HG02884 (cell line): Measurements from ENCODE around the gene RHOF.

Experiments used
- ATAC-seq: cut with Tn5 transposase; IDR thresholded peaks from one replicate; pipeline ENCODE4 v1.9.1; 2021; ENCODE audit warnings: mild to moderate bottlenecking, moderate library complexity; ENCODE audit not compliant: unreplicated experiment

Gene RHOF

DNA sequence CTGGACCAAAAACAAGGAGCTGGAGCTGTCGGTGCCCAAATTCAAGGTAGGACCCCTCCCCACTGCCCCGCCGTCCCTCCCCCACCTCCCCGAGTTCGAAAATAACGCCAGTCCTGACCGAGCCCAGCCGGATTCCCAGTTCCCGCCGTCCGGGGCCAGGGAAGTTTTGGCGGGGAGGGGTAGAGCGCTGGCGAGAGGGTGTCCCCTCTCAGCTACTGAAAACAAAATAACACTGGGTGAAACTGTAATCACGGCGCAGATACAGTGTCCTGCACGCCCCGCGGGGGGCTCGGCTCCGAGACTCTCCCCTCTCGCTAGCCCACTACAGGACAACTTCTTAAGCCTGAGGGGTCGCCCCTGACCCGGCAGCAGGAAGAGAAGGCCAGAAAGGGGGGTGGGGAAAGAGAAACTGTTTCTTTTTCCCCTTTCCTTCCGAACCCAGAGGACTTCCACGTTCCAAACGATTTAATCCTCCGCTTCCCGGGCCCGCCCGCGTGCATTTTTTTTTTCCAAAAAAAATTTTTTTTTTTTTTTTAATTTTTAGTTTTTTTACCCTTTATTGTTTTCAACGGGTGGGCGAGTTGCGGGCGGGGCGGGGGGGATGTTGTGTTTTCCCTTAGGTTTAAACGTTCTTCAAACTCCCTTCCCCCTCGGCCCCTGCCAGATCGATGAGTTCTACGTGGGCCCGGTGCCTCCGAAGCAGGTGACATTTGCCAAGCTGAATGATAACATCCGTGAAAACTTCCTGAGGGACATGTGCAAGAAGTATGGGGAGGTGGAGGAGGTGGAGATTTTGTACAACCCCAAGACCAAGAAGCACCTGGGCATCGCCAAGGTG is 11.9 kb upstream of the RHOF start:
- no peak for ATAC-seq

DNA sequence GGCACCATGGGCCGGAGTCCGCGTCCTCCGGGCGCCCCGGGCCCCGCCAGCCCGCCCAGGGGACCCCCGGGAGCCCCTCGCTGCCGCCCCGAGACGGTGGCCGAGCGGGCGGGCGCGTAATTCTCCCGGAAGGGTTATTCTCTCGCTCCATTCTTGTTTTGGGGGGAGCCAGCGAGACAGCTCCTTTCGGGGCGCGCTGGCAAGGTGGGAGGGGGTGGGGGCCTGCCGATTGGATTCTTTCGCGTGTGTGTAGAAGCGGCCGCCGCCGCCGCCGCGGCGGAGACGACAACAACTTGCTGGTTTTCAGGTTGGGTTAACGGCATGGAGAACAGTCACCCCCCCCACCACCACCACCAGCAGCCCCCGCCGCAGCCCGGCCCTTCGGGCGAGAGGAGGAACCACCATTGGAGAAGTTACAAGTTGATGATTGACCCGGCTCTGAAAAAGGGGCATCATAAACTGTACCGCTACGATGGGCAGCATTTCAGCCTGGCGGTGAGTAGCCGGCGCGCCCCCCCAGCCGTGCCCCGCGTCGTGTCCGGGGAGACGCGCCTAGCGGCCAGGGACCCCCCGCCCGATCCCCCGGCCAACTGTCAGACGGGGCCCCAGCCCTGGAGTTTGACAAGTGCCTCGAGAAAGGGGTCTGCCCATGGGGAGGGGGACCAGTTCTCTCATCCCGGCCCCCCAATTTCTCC is 11.1 kb upstream of the RHOF start:
- no peak for ATAC-seq

DNA sequence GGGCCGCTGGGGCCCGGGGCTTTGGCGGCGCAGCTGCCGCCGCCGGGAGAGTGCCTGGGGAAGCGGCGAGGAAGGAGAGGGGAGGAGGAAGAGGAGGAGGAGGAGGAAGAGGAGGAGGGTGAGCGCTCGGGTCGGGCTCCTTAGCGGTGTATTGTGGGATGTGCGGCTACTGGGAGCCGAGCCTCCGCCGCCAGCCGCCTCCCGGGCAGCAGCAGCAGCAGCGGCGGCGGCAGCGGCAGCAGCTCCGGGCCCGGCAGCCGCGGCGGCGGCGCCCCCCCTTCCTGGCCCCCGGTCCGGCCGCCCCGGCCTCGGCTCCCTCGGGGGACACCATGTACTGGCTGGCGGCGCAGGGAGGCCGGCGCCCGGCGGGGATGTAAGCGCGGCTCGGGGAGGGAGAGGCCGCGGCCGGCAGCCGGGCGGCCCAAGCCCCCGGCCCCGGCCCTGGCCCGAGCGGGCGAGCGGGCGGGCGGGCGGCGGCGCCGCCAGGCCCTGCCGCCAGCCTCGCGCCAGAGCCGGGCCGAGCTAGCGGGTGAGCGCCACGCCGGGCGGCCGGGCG is 10.5 kb upstream of the RHOF start, which contains the start of gene SETD1B:
Gene SETD1B, plus strand, starts transcription at position 149 of the 556 bp plus-strand sequence. CDS start 729 bp downstream, outside the sequence.
- no peak for ATAC-seq

DNA sequence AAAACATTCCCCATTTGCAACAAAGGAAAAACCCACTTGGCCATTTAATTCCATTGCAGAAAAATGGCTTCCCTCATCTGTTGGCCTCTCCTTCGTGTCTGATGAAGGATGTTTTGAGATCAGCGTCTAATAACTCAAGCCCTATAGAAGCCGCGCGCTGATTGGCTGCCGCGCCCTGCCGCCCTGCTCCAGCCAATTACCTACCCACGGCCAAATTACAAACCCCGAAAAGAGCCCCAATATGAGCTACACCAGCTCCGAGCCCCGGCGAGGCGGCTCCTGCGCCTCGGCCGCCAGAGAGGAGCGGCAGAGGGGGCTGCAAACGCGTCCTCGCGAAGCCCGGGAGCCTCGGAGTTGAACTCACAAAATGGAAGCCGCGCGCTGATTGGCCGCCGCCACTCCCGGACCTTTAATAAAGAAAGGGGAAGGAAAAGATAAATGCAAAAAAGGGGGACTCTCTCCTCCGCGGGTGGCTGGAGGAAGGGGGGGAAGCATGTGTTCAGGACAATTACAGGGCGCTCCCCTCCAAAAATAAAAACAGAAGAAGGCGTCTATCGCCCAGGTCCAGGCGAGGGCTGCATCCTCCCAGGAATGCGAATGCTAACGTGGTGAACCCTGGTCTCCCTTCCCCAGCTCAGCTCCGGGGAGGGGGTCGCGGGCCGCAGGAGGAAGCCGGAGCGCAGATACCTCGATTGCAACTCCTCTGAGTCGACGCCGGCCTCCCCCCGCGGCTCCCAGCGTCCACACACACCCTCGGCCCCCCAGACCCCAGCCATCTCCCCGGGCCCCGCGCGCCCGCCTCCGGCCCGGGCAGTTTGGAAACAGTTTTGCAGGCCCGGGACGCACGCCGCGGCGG is 9.6 kb upstream of the RHOF start:
- ATAC-seq = no peak

DNA sequence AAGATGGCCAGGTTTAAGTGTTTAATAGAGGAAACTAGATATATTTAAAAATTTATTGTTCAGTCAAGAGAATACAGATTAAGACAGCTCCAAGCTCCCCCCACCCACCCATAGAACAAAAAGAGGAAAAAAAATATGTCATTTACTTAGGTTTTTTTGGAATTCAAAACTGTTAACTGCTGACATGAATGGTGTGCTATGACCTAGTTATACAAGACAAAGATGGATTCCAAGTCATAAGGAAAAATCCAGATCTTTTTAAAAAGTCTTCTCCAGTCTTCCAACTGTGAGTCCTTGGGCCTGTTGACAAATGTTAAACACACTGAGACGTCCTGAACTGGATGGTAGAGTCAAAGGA is 9.0 kb upstream of the RHOF start:
- no peak for ATAC-seq

DNA sequence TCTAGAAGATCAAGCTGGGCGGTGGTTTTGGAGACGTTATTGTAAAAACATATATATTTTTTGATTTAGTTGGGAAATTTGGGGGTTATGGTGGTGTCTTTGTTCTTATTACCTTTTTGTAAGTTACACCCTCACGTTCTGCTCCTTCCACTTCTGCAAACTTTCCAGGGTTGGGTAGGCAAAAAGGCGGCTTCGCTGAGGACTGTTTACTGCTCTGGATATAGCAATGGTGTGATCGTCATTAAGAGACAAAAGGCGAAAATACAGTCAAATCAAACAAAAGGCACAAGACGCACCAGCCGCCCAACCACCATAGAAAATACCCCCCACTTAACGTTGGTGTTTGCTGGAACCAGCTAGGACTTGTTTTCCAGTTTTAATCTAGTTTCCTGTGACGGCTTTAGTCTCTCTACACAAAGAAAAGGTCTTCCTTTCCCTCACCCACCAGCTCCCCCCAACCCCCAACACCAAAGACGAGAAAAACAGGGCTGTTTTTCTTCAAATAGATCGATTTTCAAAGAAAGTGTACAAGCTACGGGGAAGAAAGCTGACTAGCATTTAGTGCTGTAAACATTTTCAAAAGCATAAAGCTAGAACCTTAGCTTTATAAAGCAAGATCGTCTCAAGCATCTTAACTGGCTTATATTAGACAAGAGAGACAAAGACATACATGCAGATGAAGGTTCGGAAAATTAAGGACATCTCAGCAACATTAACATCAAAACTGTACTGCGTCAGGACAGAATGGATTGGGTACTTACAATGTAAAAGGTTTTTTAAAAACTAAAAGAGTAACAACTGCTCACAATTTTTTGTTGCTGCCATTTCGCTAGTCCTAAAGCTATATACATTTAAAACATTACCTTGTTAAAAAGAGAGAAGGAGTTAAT is 8.4 kb upstream of the RHOF start:
- no peak for ATAC-seq

DNA sequence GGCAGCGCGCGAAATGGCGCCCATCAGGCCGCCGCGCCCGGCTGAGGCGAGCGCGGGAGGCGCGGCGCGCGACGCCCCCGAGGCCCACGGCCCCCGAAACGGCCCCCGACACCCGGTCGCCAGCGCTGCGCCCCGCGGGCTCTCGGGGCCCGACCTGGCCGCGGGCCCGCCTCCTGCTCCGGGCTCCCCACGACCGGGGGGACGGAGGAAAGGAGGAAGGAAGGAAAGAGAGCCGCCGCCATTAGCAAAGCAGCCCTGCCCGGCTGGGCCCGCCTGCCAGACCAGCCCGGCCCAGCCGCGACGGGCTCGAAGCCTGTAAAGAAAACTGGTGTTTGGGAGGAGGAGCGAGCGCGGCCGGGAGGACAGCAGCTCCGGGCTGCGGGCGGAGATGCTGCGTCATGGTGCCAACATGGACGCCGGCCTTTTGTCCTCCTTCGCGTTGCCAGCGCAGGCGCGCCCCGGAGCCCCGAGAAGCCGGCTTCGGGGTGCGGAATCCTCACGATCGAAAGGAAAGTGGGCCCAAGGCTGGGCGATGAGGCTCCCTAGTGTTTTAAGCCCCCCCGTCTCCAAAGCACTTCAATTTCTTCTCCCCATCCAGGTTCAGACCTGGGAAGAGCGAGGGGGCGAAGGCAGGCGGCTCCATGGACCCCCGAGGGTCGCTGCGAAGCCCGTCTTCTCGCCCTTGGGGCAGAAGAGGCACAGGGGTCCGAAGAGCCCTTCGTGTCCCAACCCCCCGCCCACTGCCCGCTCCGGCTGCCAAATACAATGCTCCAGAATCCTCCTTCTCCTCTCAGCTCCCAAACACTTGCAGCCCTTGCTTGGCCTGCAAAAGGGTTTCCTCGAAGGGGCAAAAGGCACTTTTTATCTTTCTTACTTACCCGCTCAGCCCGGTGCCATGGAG is 7.5 kb upstream of the RHOF start:
- ATAC-seq = no peak

DNA sequence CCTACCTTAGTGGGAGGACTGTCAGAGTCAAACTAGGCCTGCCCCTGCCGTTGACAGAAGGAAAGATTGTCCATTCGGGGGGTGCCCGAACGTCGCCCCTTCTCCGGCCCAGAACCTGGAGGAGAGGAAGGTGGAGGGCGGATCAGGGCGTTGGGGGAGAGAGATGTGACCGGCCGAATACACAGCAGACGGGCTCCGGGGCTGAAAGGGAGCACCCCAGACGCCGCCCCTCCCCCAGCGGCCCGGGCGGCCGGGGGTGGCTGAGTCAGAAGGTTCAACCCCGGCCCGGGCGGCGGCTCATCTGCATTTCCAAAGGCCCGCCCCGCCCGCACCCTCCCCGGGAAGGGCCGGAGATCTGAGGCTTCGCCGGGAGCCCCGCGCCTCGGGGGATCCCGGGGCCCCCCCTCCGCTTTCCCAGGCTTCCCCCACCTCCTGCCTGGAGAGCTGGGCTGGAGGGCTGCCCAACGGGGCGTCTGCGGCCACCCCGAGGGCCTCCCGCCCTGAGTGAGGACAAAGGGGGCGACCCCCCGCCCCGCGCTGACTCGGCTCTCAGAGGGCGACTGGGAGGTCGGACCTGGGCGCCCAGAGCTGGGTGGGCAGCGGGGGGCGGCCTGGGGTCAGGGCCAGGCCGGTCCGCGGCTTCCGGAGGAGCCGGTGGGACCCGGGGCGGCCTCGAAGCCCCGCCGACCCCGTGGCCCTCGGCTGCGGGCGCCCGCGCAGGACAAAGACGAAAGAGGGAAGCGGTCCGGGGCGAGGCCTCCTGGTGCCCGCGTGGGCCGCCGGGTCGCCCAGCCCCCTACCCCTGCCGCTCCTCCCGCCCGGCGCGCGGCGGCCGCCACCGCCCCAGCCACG is 6.6 kb upstream of the RHOF start:
- no peak for ATAC-seq

DNA sequence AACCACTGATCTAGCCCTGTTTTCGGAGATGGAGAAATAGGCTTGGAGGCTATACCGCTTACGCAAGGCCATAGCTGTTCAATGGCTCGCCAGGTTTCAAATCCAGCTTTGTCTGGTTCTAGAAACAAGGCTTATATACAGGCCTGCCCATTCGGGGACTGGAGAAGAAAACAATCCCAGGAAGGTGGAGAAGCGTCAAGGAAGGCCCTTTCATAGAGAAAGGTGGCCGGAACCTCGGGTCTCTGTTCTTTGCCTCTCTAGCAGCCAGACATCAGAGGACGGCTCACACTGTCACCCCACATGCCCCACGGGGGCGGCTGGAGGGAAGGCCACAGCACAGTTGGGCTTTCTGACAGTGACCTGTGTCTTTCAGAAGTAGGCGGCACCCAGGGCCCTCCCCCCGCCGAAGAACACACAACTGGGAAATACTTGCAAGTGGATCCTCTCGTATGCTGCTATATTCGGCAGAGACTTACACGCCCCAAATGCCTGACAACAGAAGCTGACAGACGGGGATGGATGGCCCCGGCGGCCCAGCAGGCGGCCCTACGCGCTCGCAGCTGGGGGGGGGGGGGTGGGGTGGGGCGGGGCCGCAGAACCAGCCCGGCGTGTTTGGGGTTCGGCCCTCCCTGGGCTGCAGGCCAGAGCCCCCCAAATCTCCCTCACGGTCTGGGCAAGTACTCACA is 5.8 kb upstream of the RHOF start:
- ATAC-seq = no peak

DNA sequence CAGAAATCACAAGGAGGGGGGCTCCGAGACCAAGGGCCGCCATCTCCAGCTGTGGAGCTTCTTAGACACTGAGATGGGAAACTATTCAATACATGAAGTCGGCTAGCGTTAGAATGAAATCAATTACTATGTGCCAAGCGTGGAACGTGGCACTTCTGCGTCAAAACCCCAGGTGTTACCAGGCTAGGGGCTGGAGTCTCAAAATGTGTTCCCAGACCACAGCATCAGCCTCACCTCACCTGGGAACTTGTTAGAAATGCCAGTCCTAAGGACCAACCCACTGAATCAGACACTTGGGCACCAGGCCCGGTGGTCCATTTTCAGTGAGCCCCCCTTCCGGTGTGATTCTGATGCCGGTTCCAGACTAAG is 5.3 kb upstream of the RHOF start:
- no peak for ATAC-seq

DNA sequence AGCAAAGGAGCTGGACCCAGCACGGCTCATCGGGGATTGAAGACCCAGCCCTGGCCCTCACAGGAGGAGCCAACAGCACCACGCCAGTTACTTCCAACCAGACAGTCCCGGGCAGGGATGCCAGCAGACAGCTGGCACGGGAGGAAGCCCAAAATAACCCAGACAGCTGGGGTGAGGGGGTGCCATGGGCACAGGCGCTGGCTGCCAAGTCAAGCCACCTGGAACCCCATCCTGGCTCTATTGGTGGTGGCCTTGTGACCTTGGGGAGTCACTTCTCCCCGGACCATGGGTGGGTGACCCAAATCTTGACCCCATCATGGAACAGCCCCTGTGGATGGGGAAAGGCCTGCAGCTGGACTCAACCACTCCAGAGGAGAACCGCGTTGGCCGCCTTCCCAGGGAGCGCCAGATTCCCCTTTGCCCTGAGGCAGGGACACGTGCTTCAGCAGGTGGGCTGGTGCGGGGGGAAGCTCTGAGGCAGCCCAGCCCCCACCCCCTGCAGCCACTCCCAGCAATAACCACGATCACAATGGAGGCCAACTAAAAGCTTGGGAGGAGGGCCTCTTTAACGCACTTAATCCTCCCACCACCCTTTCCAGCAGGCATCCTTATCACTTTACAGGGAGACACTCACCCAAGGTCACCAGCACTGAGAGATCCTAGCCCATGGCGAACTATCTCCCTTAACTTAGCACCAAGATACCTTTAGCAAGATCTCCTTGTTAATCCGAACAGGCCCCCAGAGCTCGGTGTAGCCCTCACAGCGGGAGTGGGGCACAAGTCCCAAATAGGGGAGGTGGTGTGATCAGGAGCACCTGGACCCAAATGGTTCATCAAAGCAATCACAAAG is 4.7 kb upstream of the RHOF start:
- ATAC-seq = no peak

DNA sequence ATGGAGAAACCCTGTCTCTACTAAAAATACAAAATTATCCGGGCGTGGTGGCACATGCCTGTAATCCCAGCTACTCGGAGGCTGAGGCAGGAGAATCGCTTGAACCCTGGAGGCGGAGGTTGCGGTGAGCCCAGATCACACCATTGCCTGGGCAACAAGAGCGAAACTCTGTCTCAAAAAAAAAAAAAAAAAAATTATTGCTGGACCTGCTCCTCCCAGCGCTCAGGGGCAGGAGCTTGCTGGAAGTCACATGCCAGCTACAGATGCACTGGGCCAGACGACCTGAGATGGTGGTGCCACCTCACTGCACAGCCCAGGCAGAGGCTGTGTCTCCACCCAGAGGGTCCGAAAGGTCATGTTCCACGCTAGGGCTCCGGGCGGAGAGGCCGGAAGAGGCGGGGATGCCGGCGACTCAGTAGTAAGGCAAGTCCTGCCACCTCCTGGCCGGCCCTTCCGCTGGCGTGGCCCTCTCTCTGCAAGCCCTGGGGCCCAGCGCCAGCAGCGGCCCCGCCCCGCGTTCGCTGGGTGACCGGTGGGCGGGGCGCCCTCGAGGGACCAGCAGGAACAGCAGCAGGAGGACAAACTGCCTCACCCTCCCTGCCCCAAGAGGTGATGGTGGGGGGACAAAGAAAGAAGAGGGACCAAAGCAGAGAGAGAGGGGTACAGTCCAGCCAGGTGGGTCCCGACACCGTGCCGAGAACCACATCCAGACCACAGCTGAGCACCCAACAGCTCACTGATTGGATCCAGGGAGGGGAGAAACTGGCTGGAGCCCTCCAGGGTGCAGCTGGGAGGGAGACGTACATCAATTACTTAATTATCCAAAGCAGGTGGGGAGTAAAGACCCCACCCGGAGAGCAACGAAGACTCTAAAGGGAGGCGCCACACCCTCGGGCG is 3.6 kb upstream of the RHOF start:
- ATAC-seq = no peak

DNA sequence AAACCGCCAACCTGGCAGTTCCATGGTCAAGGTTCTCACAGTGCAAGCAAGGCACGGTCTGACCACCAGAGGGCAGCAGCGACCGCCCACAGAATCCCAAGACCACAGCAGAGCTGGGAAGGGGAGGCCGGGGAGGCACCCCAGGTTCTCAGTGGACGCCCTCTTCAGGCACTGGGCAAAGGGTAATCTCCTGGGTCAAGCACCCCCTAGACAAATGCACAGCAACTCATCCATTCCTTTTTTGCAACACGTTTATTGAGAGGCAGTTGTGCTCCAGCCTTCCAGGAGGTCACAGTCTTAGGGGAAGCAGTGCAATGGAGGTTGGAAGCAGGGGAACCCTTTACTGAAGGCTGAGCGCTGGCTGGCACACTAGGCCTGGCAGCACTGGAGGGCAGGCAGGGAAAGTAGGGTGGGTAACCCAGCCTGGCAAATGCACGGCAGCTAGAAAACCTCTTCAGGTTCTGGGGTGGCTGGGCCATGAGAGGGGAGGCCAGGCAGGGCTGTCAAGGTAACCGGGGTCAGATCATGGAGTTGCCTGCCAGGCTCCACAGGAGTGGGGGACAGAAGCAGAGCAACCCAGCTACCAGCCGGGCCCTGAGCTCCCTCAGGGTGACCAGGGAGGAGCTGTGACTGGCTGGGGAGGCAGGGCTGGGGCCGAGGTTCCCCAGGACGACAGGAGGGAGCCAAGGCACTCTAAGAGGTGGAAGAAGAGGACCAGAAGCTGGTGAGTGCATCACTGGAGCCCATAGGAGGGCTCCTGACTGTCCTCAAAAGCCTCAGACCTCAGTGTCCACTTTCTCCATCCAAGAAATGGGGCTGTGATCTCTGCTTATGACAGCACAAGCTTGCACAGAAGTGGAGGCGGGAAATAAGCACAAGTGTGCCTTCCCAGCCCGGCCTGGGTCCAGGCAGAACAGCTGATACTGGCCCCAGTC is 1.8 kb upstream of the RHOF start:
- ATAC-seq = no peak

DNA sequence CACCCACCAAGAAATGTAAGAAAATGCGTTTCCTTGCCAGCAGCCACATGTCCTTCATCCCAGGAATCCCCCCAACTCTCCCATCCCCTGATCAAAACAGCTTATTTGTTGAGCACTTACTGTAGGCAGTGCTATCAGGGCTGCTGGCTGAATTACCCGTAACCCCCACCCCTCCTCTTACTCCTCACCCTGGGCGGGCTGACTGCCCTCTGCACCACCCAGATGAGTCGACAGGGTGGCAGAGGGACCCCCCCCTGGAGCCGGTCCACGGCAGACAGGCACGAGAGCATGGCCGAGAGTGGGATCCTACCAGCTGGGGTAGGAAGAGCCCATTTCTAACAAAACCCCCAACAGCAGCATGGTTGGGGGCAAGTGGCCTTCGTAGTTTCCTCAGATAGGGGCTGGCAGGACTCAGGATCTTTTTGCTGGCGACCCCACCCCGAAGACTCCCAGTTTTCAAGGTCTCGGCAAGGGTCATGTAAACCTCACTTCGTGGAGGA is 1.1 kb upstream of the RHOF start:
- peak; percentile 1 for ATAC-seq
